Astrocyte (in vitro differentiated cells and primary cell): ENCODE results near the gene TARBP2.

Experiments
- EZH2 ChIP-seq: IDR thresholded peaks from 2 replicates; pipeline ENCODE4 v1.6.1; 2012; ENCODE audit warnings: mild to moderate bottlenecking, low read length, inconsistent platforms; ENCODE audit not compliant: insufficient read depth
- TF ChIP-seq, protein P1 (sequence below): IDR thresholded peaks from 2 replicates; pipeline ENCODE4 v1.5.1; 2011; ENCODE audit warnings: low read depth, mild to moderate bottlenecking, inconsistent platforms, low read length, moderate library complexity; ENCODE audit not compliant: insufficient read depth

DNA sequence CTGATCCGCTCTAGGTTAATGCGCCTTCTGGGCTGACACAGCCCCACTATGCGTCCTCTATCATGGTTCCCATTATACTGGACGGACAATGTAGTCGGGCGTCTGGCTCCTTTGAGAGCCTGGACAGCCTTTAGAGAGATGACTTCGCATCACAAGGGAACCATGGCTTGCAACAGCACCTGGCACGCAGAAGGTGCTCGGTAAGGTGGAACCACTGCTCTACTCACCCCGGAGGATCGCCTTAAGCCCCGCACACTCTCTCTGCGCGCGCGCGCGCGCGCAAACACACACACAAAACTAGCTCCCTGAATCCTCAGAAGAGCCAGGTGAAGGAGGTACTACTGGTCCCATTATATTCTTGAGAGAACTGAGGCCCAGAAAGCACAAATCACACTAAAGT, 8.9 kb upstream of the TARBP2 start:
- TF ChIP-seq, protein P1, sequence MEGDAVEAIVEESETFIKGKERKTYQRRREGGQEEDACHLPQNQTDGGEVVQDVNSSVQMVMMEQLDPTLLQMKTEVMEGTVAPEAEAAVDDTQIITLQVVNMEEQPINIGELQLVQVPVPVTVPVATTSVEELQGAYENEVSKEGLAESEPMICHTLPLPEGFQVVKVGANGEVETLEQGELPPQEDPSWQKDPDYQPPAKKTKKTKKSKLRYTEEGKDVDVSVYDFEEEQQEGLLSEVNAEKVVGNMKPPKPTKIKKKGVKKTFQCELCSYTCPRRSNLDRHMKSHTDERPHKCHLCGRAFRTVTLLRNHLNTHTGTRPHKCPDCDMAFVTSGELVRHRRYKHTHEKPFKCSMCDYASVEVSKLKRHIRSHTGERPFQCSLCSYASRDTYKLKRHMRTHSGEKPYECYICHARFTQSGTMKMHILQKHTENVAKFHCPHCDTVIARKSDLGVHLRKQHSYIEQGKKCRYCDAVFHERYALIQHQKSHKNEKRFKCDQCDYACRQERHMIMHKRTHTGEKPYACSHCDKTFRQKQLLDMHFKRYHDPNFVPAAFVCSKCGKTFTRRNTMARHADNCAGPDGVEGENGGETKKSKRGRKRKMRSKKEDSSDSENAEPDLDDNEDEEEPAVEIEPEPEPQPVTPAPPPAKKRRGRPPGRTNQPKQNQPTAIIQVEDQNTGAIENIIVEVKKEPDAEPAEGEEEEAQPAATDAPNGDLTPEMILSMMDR = no peak
- no peak for TF ChIP-seq EZH2
